Gastroesophageal sphincter (tissue), 3 donors: Measurements from ENCODE around the gene VWA8.
"Not testable (repeated sequence)": the region's sequence is repeated elsewhere in the genome, so short reads cannot be mapped to it uniquely, and the experiment has no call there.

ENCODE experiments used
- POLR2A ChIP-seq, 2 donors: fragments of 450-650 bp; IDR thresholded peaks; one replicate each; pipeline ENCODE4 v1.6.1; 2017; ENCODE audit warnings: antibody characterized with exemption in 2 of 2, mild to moderate bottlenecking in 2 of 2, moderate library complexity in 1 of 2
- POLR2AphosphoS5 ChIP-seq: sonication (generic); formaldehyde crosslinking; IDR thresholded peaks from one replicate; pipeline ENCODE4 v1.6.1; 2017; ENCODE audit warnings: antibody characterized with exemption
- TF ChIP-seq, protein P1 (sequence below), 4 experiments: fragments of 200-600 bp in 2 of 4; fragments of 450-650 bp in 2 of 4; sonication (generic) in 1 of 4; IDR thresholded peaks; one replicate each; pipeline ENCODE4 v1.5.1; 2017 to 2019; ENCODE audit warnings: antibody characterized with exemption in 4 of 4, mild to moderate bottlenecking in 2 of 4, moderate library complexity in 2 of 4

DNA sequence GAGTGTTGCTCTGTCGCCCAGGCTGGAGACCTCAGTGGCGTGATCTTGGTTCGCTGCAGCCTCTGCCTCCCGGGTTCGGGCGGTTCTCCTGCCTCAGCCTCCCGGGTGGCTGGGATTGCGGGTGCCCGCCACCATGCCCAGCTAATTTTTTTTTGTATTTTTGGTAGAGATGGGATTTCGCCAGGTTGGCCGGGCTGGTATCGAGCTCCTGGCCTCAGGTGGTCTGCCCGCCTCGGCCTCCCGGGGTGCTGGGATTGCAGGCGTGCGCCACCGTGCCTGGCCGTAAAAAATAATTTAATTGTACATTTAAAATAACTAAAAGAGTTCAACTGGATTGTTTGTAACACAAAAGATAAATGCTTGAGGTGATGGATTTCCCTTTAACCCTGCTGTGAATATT is 387.3 kb downstream of the VWA8 start:
- TF ChIP-seq, protein P1, sequence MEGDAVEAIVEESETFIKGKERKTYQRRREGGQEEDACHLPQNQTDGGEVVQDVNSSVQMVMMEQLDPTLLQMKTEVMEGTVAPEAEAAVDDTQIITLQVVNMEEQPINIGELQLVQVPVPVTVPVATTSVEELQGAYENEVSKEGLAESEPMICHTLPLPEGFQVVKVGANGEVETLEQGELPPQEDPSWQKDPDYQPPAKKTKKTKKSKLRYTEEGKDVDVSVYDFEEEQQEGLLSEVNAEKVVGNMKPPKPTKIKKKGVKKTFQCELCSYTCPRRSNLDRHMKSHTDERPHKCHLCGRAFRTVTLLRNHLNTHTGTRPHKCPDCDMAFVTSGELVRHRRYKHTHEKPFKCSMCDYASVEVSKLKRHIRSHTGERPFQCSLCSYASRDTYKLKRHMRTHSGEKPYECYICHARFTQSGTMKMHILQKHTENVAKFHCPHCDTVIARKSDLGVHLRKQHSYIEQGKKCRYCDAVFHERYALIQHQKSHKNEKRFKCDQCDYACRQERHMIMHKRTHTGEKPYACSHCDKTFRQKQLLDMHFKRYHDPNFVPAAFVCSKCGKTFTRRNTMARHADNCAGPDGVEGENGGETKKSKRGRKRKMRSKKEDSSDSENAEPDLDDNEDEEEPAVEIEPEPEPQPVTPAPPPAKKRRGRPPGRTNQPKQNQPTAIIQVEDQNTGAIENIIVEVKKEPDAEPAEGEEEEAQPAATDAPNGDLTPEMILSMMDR (IDR thresholded peaks at IDR 0.05): not testable (repeated sequence)
- TF ChIP-seq POLR2A (IDR thresholded peaks at IDR 0.05); POLR2AphosphoS5: not testable (repeated sequence)
